Activated CD8-positive, alpha-beta memory T cell treated with anti-CD3 and anti-CD28 coated beads, Interleukin-2, amount 10 ng/mL, durations not matched to agents 7 days and 5 days (primary cell): Measurements from ENCODE around the gene OGFR. TPM values are rescaled to one million over a fixed set of nuclear protein-coding genes. Genes with fewer than 3 reads are reported as not detected.

Experiments used
- ATAC-seq: fragments of 150-1000 bp; cut with Tn5 transposase; one replicate; pipeline ENCODE4 v1.10.0; 2021; ENCODE audit warnings: moderate library complexity
- CTCF ChIA-PET: fragments of 350-600 bp; sonication (Branson Sonifier 250); formaldehyde crosslinking; loops from one replicate; lab custom pipeline; 2021; ENCODE audit warnings: antibody characterized with exemption; lab: Charles Lee
- DNase-seq: peaks from one replicate; pipeline ENCODE4 v3.0.0-alpha.2; 2020
- H3K27ac Mint-ChIP-seq: one replicate; pipeline ENCODE4 v1.8.0; 2021; ENCODE audit warnings: mild to moderate bottlenecking, mixed read lengths
- H3K27me3 Mint-ChIP-seq: one replicate; pipeline ENCODE4 v1.8.0; 2021; ENCODE audit warnings: mixed read lengths
- H3K36me3 Mint-ChIP-seq: one replicate; pipeline ENCODE4 v1.8.0; 2021; ENCODE audit warnings: mild to moderate bottlenecking, mixed read lengths
- H3K4me1 Mint-ChIP-seq: one replicate; pipeline ENCODE4 v1.8.0; 2021; ENCODE audit warnings: mixed read lengths
- H3K4me3 Mint-ChIP-seq: one replicate; pipeline ENCODE4 v1.8.0; 2021; ENCODE audit warnings: mild to moderate bottlenecking, moderate library complexity, mixed read lengths
- H3K9me3 Mint-ChIP-seq: one replicate; pipeline ENCODE4 v1.8.0; 2022; ENCODE audit warnings: low read depth, mixed read lengths
- total RNA-seq, 2 experiments: library from RNA; stranded (reverse); gene quantifications; one replicate each; pipeline ENCODE4 v1.2.3, GENCODE V29; 2021

Gene OGFR
- total RNA-seq, 2 experiments from 2014 or later, result 87.8 to 91.0 TPM

DNA sequence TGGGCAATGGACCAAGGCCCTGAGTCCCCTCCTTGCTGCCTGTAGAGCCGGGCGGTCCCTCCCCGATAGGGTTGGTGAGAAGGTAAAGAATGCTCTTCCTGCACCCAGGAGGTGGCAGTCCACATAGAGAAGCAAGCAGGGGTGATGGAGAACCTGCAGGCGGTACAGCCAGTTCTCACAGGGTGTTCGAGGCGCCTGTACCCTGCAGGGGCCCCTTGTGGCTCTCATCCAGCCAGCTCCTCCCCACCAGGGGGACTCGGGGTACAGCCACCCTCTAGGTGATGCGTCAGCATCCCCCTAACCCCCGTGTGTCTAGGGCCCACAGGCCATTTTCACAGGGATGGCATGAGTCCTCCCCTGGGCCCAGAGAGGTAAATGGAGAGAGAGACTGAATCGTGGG is 7.1 kb downstream of the OGFR start:
- CTCF ChIA-PET, result no interaction called here
- Mint-ChIP-seq H3K27me3 (peaks cover 22% of the 10 kb centered on the region), H3K36me3 (peaks cover 18% of the 10 kb centered on the region), H3K4me3 (no peak overlapping the region), H3K4me1 (peaks cover 13% of the 10 kb centered on the region), H3K27ac (no peak overlapping the region), H3K9me3 (no peaks in the 10 kb centered on the region)
- ATAC-seq (no peak), DNase-seq (no peak)

DNA sequence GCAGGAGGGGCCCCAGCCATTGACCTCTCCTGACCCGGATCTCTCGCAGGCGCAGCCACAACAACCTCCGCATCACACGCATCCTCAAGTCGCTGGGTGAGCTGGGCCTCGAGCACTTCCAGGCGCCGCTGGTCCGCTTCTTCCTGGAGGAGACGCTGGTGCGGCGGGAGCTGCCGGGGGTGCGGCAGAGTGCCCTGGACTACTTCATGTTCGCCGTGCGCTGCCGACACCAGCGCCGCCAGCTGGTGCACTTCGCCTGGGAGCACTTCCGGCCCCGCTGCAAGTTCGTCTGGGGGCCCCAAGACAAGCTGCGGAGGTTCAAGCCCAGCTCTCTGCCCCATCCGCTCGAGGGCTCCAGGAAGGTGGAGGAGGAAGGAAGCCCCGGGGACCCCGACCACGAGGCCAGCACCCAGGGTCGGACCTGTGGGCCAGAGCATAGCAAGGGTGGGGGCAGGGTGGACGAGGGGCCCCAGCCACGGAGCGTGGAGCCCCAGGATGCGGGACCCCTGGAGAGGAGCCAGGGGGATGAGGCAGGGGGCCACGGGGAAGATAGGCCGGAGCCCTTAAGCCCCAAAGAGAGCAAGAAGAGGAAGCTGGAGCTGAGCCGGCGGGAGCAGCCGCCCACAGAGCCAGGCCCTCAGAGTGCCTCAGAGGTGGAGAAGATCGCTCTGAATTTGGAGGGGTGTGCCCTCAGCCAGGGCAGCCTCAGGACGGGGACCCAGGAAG is 7.7 kb downstream of the OGFR start:
- ATAC-seq, result no peak
- peaks cover 9% of the 10 kb centered on the region for H3K4me1 Mint-ChIP-seq
- no peak for DNase-seq
- H3K27me3 Mint-ChIP-seq, result peaks cover 22% of the 10 kb centered on the region
- no peak overlapping the region for H3K27ac Mint-ChIP-seq
- CTCF ChIA-PET, result no interaction called here
- peaks cover 18% of the 10 kb centered on the region for H3K36me3 Mint-ChIP-seq
- H3K9me3 Mint-ChIP-seq, result no peaks in the 10 kb centered on the region
- H3K4me3 Mint-ChIP-seq, result no peak overlapping the region

DNA sequence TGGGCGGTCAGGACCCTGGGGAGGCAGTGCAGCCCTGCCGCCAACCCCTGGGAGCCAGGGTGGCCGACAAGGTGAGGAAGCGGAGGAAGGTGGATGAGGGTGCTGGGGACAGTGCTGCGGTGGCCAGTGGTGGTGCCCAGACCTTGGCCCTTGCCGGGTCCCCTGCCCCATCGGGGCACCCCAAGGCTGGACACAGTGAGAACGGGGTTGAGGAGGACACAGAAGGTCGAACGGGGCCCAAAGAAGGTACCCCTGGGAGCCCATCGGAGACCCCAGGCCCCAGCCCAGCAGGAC is 8.2 kb downstream of the OGFR start:
- H3K27me3 Mint-ChIP-seq, result peaks cover 24% of the 10 kb centered on the region
- no peak for ATAC-seq
- CTCF ChIA-PET, result no interaction called here

DNA sequence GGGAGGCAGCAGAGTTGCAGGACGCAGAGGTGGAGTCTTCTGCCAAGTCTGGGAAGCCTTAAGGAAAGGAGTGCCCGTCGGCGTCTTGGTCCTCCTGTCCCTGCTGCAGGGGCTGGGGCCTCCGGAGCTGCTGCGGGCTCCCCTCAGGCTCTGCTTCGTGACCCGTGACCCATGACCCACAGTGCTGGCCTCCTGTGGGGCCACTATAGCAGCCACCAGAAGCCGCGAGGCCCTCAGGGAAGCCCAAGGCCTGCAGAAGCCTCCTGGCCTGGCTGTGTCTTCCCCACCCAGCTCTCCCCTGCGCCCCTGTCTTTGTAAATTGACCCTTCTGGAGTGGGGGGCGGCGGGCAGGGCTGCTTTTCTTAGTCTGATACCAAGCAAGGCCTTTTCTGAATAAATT is 9.0 kb downstream of the OGFR start:
- Mint-ChIP-seq H3K27me3 (peaks cover 32% of the 10 kb centered on the region), H3K36me3 (peaks cover 14% of the 10 kb centered on the region), H3K27ac (no peak overlapping the region), H3K9me3 (no peaks in the 10 kb centered on the region), H3K4me1 (no peaks in the 10 kb centered on the region), H3K4me3 (no peak overlapping the region)
- no peak for ATAC-seq
- no peak for DNase-seq
- CTCF ChIA-PET, result no interaction called here

More for the DNA sequence above, 8.2 kb downstream of the OGFR start:
- H3K27ac Mint-ChIP-seq, result no peak overlapping the region
- H3K36me3 Mint-ChIP-seq, result peaks cover 18% of the 10 kb centered on the region
- H3K4me3 Mint-ChIP-seq, result no peak overlapping the region
- peaks cover 4% of the 10 kb centered on the region for H3K4me1 Mint-ChIP-seq
- no peaks in the 10 kb centered on the region for H3K9me3 Mint-ChIP-seq
- no peak for DNase-seq

DNA sequence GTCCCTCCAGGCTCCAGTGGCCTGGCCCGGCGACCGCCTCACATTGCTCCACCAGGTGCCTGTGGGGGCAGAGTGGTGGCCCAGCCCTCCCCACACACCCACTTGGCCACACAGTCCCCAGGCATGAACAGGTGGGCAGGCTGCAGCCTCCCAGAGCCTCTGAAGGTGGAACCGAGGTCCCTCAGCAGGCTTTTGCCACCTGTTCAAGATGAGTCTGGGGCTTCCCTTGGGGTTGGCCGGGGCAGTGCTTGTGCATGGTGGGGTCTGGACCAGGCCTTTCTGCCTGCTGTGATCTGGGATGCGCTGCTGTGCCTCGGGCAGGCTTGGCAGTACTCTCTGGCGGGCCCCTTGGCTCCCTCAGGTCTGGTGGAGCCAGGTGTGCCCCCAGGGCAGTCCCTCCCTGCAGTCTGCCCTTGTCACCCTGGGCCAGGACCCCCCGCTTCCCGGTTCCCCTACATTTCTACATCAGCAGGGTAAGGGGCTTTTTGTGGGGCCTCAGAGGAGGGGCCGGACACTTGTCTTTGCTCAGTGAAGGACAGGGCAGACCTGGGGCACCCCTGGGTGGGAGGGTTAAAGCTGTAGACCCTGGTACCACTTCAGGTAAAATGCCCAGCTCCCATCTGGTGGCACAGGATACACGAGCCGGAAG is 9.5 kb downstream of the OGFR start:
- Mint-ChIP-seq H3K4me1 (no peaks in the 10 kb centered on the region), H3K9me3 (no peaks in the 10 kb centered on the region), H3K27me3 (peaks cover 32% of the 10 kb centered on the region), H3K4me3 (no peak overlapping the region), H3K27ac (no peak overlapping the region), H3K36me3 (peaks cover 14% of the 10 kb centered on the region)
- no peak for DNase-seq
- ATAC-seq, result no peak
- CTCF ChIA-PET, result interaction anchor here (1.1 kb wide), 1 partner anchor 197 kb away, joined by 3 read pairs; no protein-coding TSS in a partner anchor

DNA sequence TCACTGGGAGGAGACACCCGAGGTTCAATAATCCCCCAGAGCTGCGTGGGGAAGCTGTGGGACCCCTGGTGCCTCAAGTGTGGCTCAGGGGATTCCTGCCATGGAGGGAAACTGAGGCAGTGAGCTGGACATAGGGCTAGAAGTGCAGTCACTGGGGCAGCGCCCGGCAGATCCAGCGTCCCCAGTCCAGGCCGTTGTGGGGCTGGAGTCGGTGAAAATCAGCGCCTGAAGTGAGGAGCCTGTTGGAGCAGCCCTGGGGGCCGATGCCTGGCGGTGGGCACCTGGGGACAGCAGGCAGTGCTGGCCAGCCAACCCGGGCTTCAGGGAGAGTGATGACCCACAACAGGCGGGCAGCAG is 10.1 kb downstream of the OGFR start:
- DNase-seq, result no peak
- Mint-ChIP-seq H3K4me1 (no peaks in the 10 kb centered on the region), H3K36me3 (peaks cover 10% of the 10 kb centered on the region), H3K27me3 (peaks cover 32% of the 10 kb centered on the region), H3K9me3 (no peaks in the 10 kb centered on the region), H3K4me3 (no peak overlapping the region), H3K27ac (no peak overlapping the region)
- CTCF ChIA-PET, result interaction anchor here (1.1 kb wide), 1 partner anchor 198 kb away, joined by 3 read pairs; no protein-coding TSS in a partner anchor
- ATAC-seq, result no peak

DNA sequence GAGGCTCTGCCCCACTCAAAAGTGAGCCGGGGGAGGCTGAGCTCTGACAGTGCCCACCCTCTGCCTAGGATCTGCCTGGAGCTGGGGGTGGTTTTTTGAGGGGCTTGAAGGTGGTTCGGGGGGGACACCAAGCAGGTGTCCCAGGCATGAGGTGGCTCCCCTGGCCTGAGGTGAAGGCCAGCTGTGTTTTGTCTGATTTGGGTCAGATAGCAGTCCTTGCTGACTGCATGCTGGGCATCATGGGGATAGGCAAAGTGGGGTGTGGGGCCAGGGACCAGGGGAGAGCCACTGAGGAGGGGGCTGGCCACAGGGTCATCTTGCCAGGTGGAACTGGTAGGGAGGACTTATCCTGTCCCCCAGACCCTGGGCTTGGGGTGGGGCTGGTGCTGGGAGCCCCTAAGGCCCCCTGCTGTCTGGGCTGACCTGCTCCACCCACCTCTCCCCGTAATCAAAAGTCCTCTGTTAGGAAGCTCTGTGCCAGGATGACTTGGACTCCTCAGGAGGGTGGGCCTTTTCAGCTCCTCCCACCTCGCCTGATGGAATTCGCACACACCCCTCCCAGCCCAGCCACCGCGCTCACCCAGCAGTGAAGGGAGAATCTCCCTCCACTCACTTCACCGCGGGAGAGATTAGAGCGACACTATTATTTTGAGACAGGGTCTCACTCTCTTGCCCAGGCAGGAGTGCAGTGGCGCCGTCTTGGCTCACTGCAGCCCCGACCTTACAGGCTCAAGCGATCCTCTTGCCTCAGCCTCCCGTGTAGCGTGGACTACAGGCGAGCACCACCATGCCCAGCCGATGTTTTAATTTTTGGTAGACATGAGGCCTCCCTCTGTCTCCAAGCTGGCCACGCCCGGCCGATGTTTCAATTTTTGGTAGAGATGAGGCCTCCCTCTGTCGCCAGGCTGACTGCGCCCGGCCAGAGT is 10.7 kb downstream of the OGFR start:
- Mint-ChIP-seq H3K9me3 (no peaks in the 10 kb centered on the region), H3K4me1 (no peaks in the 10 kb centered on the region), H3K36me3 (peaks cover 7% of the 10 kb centered on the region), H3K4me3 (no peak overlapping the region), H3K27me3 (peaks cover 32% of the 10 kb centered on the region), H3K27ac (no peak overlapping the region)
- DNase-seq (no peak), ATAC-seq (no peak)
- CTCF ChIA-PET, result interaction anchor here (1.1 to 1.4 kb wide), 2 partner anchors 19 to 199 kb away, joined by 3 read pairs; partner anchors contain the start of gene MRGBP

DNA sequence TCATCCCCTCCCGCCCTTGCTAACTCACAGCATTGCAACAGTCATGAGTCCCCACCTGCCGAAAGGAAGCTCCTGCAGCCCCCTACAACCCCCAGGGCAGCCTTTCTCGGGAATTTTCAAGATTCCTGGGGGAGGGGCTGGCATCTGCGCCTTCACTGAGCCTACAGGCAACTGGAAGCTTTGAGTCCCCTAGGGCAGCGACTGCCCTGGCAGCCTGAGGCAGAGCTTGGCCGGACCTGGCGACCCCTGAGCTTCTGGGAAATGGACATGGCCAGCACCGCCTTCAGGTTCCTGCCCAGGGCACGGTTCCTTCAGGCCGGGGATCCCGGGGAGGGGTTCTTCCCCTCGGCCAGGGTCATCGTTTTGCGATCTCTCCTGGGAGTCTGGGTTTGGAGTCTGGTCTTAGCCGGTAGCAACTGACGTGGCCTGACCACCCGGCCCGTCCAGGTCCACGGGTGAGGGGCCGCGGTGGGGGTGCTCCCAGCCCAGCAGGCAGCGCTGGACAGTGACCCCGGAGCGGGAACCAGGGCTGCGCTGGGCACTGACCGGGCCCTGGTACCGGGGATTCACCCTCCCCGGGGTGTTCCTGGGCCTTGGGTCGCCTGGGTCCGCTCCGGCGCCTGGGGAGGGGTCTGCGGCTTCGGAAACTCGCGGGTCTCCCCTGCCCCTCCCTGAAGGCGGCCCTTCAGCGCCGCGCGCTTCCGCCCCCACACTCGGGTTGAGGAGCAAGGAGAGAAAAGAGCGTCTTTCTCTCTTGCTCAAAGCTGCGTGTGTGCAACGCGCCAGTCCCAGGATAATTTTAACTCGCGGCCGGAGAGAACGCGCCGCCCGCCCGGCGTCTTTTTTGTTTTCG is 11.6 kb downstream of the OGFR start:
- CTCF ChIA-PET, result interaction anchor here (1.4 to 1.7 kb wide), 2 partner anchors 8 to 20 kb away, joined by 3 to 7 read pairs; partner anchors contain the start of gene MRGBP
- H3K4me3 Mint-ChIP-seq, result no peak overlapping the region
- H3K36me3 Mint-ChIP-seq, result peaks cover 7% of the 10 kb centered on the region
- peaks cover 32% of the 10 kb centered on the region for H3K27me3 Mint-ChIP-seq
- ATAC-seq (no peak), DNase-seq (no peak)
- H3K4me1 Mint-ChIP-seq, result no peaks in the 10 kb centered on the region
- no peak overlapping the region for H3K27ac Mint-ChIP-seq
- H3K9me3 Mint-ChIP-seq, result no peaks in the 10 kb centered on the region

DNA sequence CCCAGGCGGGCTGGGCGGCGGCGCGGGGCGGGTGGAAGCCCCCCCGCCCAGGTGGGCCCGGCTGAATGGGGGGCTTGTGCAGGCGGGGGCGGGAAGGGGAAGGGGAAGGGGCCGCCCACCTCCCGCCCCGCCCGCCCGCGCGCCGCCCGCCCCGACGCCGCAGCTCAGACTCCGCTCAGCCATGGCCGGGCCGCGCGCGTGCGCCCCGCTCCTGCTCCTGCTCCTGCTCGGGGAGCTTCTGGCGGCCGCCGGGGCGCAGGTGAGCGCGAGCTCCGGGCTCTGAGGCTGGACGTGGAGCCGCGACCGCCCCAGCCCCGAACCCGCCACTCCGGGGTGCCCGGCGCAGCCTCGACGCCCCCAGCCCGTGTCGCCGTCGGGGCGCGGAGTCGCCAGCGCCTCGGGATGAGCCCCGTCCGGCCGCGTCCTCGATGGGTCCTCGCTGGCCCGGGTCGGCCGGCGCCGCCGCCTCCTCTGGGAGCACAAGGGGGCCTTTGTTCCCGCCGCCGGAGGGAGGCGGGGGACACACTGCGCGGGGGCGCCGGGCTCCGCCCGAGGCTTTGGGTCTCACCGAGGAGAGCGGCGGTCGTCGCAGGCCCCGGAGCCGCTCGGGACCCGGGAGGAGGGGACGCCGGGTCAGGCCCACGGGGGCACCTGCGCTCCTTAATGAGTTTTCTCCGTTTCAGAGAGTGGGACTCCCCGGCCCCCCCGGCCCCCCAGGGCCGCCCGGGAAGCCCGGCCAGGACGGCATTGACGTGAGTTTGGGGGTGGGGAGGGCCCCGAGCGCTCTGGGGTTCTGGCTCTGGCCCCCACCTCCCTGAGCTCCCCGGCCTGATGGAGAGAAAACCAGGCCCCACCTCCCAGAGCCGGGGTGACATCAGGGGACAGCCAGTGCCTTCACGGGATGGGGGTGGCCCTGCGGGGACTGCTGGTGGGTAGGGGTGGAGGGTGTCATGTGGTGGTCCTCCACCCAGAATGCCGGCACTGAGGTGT is 12.5 kb downstream of the OGFR start, which contains the start of gene COL9A3:
TSS of gene COL9A3 (plus strand) at position 167 of the 990 bp plus-strand sequence. CDS start at position 182, 15 bp downstream.
- H3K27me3 Mint-ChIP-seq, result peaks cover 32% of the 10 kb centered on the region
- H3K9me3 Mint-ChIP-seq, result no peaks in the 10 kb centered on the region
- no peak for ATAC-seq
- H3K4me3 Mint-ChIP-seq, result no peak within 1 kb of the TSS
- H3K4me1 Mint-ChIP-seq, result no peaks in the 10 kb centered on the region
- H3K36me3 Mint-ChIP-seq, result peaks cover 5% of the 10 kb centered on the region
- CTCF ChIA-PET, result interaction anchor here (1.4 to 1.7 kb wide), 2 partner anchors 9 to 21 kb away, joined by 3 to 7 read pairs; partner anchors contain the start of gene MRGBP
- no peak within 1 kb of the TSS for H3K27ac Mint-ChIP-seq
- no peak for DNase-seq

DNA sequence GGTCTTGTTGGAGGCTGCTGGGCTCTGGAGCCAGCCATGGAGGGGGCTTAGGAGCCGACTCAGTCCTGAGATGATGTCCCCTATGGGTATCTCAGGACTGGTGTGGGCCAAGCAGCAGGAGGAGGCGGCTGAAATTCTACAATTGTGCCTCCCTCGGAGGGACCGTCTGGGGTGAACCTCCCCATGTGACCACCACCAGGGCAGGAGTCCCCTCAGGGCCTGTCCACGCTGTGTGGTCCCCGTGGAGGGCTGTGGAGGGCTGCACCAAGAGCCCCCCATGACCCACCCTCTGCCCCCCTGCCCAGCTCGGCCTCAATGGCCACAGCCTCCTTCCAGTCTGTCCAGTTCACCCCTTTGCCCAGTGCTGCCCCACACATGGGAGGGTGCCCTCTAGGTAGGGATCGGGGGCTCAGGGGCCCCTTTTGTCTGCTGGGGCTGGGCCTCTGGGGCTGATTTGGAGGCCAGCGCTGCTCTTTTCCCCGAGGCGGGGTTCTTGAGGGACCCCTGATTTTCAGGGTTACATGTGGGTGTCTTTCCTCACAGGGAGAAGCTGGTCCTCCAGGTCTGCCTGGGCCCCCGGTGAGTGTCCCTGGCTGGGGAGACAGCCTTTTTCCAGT is 13.4 kb downstream of the OGFR start:
- DNase-seq (no peak), ATAC-seq (no peak)
- CTCF ChIA-PET, result interaction anchor here (1.7 kb wide), 1 partner anchor 10 kb away, joined by 7 read pairs; no protein-coding TSS in a partner anchor
- Mint-ChIP-seq H3K27me3 (peaks cover 32% of the 10 kb centered on the region), H3K36me3 (no peaks in the 10 kb centered on the region), H3K4me1 (no peaks in the 10 kb centered on the region), H3K27ac (no peak overlapping the region), H3K4me3 (no peak overlapping the region), H3K9me3 (no peaks in the 10 kb centered on the region)

DNA sequence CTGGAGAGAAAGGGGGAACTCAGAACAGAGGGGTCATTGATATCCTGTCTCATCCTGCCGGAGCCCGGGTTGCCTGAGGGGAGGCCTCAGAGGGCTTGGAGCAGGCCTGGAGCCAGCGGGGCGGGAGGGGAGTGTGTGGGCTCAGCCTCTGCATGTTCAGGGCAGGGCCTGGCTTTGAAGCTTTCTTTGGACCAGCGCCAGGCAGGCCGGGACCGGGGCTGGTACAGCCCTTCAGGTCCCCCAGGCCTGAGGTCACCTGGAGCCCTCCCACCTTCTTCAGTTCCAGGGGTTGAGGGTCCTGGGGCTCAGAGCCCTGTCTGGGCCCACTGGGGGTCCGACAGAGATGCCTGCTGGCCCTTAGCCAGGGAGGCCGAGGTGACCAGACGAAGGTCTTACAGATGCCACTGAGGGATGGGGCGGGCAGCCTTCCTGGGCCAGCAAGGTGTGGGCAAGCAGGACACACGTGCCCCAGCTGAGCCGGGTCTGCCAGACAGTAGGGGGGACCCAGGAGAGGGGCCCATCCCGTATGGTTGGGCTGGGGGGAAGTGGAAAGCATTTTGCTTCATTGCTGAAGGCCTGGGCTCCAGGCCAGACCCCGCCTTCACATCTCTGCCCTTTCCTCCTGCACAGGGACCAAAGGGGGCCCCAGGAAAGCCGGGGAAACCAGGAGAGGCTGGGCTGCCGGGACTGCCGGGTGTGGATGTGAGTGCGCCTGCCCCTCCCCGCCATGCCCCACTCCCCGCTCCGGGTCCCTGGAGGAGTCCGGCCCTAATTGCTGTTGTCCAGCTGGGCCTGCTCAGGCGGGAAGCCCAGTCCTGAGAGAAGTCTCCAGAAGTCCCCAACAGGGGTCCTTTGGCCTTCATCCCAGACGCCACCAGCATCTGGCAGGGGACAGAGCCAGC is 14.2 kb downstream of the OGFR start:
- H3K4me3 Mint-ChIP-seq, result no peak overlapping the region
- CTCF ChIA-PET, result no interaction called here
- H3K9me3 Mint-ChIP-seq, result no peaks in the 10 kb centered on the region
- H3K27ac Mint-ChIP-seq, result no peak overlapping the region
- H3K4me1 Mint-ChIP-seq, result no peaks in the 10 kb centered on the region
- no peaks in the 10 kb centered on the region for H3K36me3 Mint-ChIP-seq
- peaks cover 32% of the 10 kb centered on the region for H3K27me3 Mint-ChIP-seq
- no peak for DNase-seq
- ATAC-seq, result no peak
